Liver (tissue), 9 donors: ENCODE data around the gene SGPP2. TPM values are rescaled to one million over a fixed set of nuclear protein-coding genes. Genes with fewer than 3 reads are reported as not detected.

ENCODE experiments used
- DNase-seq: peaks from one replicate; pipeline ENCODE4 v3.0.0-alpha.2; 2017; ENCODE audit warnings: low spot score
- H3K27ac ChIP-seq, 2 donors: one replicate each; pipeline ENCODE4 v1.7.0; 2013; ENCODE audit warnings: inconsistent platforms in 2 of 2, low read length in 2 of 2, control low read depth in 1 of 2, low read depth in 1 of 2, mild to moderate bottlenecking in 1 of 2
- H3K27me3 ChIP-seq, 4 donors: one replicate each; pipeline versions ENCODE4 v1.6.1 to v1.7.0; 2013; ENCODE audit warnings: low read length in 3 of 4, inconsistent platforms in 1 of 4, mild to moderate bottlenecking in 1 of 4, moderate library complexity in 1 of 4; ENCODE audit not compliant: control insufficient read depth in 4 of 4, insufficient read depth in 4 of 4
- H3K36me3 ChIP-seq, 4 donors: one replicate each; pipeline versions ENCODE4 v1.6.1 to v1.7.0; 2013; ENCODE audit warnings: low read length in 3 of 4, mild to moderate bottlenecking in 3 of 4, low read depth in 1 of 4, moderate library complexity in 1 of 4; ENCODE audit not compliant: control insufficient read depth in 4 of 4, insufficient read depth in 3 of 4
- H3K4me1 ChIP-seq, 4 donors: one replicate each; pipeline versions ENCODE4 v1.6.1 to v1.7.0; 2013; ENCODE audit warnings: low read length in 3 of 4, mild to moderate bottlenecking in 3 of 4, moderate library complexity in 1 of 4; ENCODE audit not compliant: control insufficient read depth in 4 of 4, insufficient read depth in 4 of 4
- H3K4me3 ChIP-seq, 3 donors: one replicate each; pipeline versions ENCODE4 v1.6.1 to v1.7.0; 2013; ENCODE audit warnings: low read length in 3 of 3, control low read depth in 1 of 3, low read depth in 1 of 3, mild to moderate bottlenecking in 1 of 3
- H3K9ac ChIP-seq, 2 donors: one replicate each; pipeline ENCODE4 v1.7.0; 2013; ENCODE audit warnings: low read length in 2 of 2, mild to moderate bottlenecking in 2 of 2, moderate library complexity in 2 of 2, control low read depth in 1 of 2, low read depth in 1 of 2
- H3K9me3 ChIP-seq, 4 donors: one replicate each; pipeline versions ENCODE4 v1.6.1 to v1.7.0; 2013; ENCODE audit warnings: low read length in 3 of 4; ENCODE audit not compliant: control insufficient read depth in 4 of 4
- EGR1 ChIP-seq, 2 donors: IDR thresholded peaks; 2 replicates each; pipeline ENCODE4 v1.6.1; 2016 to 2018; ENCODE audit warnings: antibody characterized with exemption in 2 of 2, low read depth in 2 of 2
- FOXA1 ChIP-seq: IDR thresholded peaks from 2 replicates; pipeline ENCODE4 v1.6.1; 2016; ENCODE audit warnings: antibody characterized with exemption
- FOXA2 ChIP-seq: IDR thresholded peaks from 2 replicates; pipeline ENCODE4 v1.6.1; 2016; ENCODE audit warnings: antibody characterized with exemption
- GABPA ChIP-seq, 2 donors: IDR thresholded peaks in 1 of 2; conservative IDR thresholded peaks in 1 of 2; 2 replicates each; pipeline ENCODE4 v1.6.1; 2016; ENCODE audit warnings: antibody characterized with exemption in 2 of 2, mild to moderate bottlenecking in 1 of 2, moderate library complexity in 1 of 2
- HNF4A ChIP-seq, 2 donors: conservative IDR thresholded peaks; 2 replicates each; pipeline ENCODE4 v1.6.1; 2016; ENCODE audit warnings: antibody characterized with exemption in 2 of 2, mild to moderate bottlenecking in 2 of 2
- HNF4G ChIP-seq: IDR thresholded peaks from 2 replicates; pipeline ENCODE4 v1.6.1; 2016; ENCODE audit warnings: antibody characterized with exemption
- JUND ChIP-seq, 2 donors: IDR thresholded peaks; 2 replicates each; pipeline ENCODE4 v1.6.1; 2016; ENCODE audit warnings: antibody characterized with exemption in 2 of 2
- NR2F2 ChIP-seq: IDR thresholded peaks from 2 replicates; pipeline ENCODE4 v1.6.1; 2016; ENCODE audit warnings: antibody characterized with exemption
- RXRA ChIP-seq, 2 donors: IDR thresholded peaks; 2 replicates each; pipeline ENCODE4 v1.6.1; 2017 to 2018; ENCODE audit warnings: antibody characterized with exemption in 2 of 2, mild to moderate bottlenecking in 1 of 2
- SP1 ChIP-seq: IDR thresholded peaks from 2 replicates; pipeline ENCODE4 v1.6.1; 2018; ENCODE audit warnings: antibody characterized with exemption, mild to moderate bottlenecking
- TAF1 ChIP-seq: conservative IDR thresholded peaks from 2 replicates; pipeline ENCODE4 v1.6.1; 2016; ENCODE audit warnings: antibody characterized with exemption, mild to moderate bottlenecking
- YY1 ChIP-seq: IDR thresholded peaks from 2 replicates; pipeline ENCODE4 v1.6.1; 2016; ENCODE audit warnings: antibody characterized with exemption, mild to moderate bottlenecking
- WGBS: extraction: QIAGEN DNeasy Blood & Tissue Kit; methylation state at CpG from one replicate; pipeline ENCODE4 v1.1.7; 2013; 5-methylcytosine and 5-hydroxymethylcytosine counted together
- polyA plus RNA-seq, 2 donors: library from polyadenylated mRNA; stranded (reverse) in 1 of 2; unstranded in 1 of 2; fragments of 200-250 nt in 1 of 2; fragments of >200 nt in 1 of 2; fragmentation: Nextera tagmentation in 1 of 2; extraction: Ambion mirVana in 1 of 2; gene quantifications; one replicate each; pipeline versions ENCODE4 v1.2.1 to v1.2.3, GENCODE V29; 2013 to 2015
- total RNA-seq, 2 donors: library from RNA; depleted of rRNA; stranded (reverse); fragments of >200 nt; gene quantifications; one replicate each; pipeline ENCODE4 v1.2.3, GENCODE V29; 2014
- TF ChIP-seq, protein P1 (sequence below): IDR thresholded peaks from 2 replicates; pipeline ENCODE4 v1.6.1; 2016; ENCODE audit warnings: antibody characterized with exemption, mild to moderate bottlenecking
- TF ChIP-seq, protein P2 (sequence below): fragments of 150-350 bp; IDR thresholded peaks from 2 replicates; pipeline ENCODE4 v1.5.1; 2017; ENCODE audit warnings: improper control_type of control experiment, low read depth, low read length; ENCODE audit not compliant: missing input control
- TF ChIP-seq, protein P3 (sequence below): IDR thresholded peaks from 2 replicates; pipeline ENCODE4 v1.6.1; 2016; ENCODE audit warnings: antibody characterized with exemption
- TF ChIP-seq, protein P4 (sequence below): IDR thresholded peaks from 2 replicates; pipeline ENCODE4 v1.6.1; 2016; ENCODE audit warnings: antibody characterized with exemption
- donor health status: healthy.
- donor health status: healthy.
- donor health status: healthy.
- donor health status: healthy.
- donor health status: healthy.

Gene SGPP2
- total and polyA plus RNA-seq, 4 donors, result 0.16 to 0.33 (median 0.31) TPM; not detected in 1

DNA sequence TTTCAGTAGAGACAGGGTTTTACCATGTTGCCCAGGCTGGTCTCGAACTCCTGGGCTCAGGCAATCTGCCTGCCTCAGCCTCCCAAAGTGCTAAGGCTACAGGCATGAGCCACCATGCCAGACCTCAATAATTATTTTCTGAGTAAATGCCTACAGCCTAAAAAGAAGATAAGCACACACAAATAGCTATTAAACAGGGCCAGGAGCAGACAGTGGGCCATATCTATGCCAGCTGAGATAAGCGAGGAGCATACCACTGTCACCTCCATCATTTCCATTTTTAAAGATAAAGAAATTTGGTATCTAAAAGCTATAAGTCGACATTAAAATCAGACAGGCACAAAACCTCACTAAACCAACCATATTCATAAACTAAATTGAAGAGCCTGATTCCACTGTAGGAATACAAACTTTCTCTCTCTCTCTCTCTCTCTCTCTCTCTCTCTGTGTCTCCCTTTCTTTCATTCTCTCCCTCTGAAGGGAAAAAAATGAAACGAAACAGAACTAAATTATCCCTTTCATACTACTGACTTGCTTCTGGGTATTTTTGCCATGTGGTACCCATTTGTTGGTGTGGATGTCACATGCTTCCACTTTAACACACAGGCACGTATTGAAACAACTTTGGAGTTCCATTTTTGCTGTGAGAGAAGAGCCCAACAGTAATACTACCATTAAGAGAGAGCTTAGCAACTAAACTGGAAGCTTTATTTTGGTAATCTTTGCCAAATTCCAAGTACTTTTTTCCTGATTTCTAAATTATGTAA is 180.6 kb downstream of the SGPP2 start:
- 97% methylated on average over 5 of the region's 5 CpGs for WGBS
- peaks cover 0 to 5% (median 4%) of the 10 kb centered on the region in 4 donors for H3K36me3 ChIP-seq

DNA sequence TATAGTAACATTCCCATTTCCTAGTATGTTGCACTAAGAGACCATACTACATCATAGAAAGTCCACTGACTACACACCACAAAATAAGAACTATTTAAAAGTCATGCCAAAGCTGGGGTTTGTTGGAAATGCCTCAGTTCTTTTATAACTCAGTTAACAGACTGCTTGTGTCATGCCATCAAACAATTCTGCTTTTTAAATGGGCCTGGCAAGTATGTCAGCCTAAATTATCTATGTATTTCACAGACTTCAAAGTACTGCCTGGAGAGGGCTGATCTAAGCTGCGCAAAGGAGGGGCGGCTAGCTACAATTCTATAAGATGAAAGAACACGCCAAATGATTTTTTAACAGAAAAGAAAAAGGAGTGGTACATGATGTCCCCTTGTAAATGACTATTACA is 182.0 kb downstream of the SGPP2 start:
- 98% methylated on average over 3 of the region's 3 CpGs for WGBS
- Histone ChIP-seq H3K36me3 (peaks cover 0 to 8% (median 3%) of the 10 kb centered on the region in 4 donors), H3K4me3 (no peak overlapping the region), H3K9me3 (no peaks in the 10 kb centered on the region), H3K9ac (no peak overlapping the region), H3K27ac (no peak overlapping the region), H3K27me3 (no peaks in the 10 kb centered on the region), H3K4me1 (no peaks in the 10 kb centered on the region)
- DNase-seq, result no peak
- TF ChIP-seq, protein P1, sequence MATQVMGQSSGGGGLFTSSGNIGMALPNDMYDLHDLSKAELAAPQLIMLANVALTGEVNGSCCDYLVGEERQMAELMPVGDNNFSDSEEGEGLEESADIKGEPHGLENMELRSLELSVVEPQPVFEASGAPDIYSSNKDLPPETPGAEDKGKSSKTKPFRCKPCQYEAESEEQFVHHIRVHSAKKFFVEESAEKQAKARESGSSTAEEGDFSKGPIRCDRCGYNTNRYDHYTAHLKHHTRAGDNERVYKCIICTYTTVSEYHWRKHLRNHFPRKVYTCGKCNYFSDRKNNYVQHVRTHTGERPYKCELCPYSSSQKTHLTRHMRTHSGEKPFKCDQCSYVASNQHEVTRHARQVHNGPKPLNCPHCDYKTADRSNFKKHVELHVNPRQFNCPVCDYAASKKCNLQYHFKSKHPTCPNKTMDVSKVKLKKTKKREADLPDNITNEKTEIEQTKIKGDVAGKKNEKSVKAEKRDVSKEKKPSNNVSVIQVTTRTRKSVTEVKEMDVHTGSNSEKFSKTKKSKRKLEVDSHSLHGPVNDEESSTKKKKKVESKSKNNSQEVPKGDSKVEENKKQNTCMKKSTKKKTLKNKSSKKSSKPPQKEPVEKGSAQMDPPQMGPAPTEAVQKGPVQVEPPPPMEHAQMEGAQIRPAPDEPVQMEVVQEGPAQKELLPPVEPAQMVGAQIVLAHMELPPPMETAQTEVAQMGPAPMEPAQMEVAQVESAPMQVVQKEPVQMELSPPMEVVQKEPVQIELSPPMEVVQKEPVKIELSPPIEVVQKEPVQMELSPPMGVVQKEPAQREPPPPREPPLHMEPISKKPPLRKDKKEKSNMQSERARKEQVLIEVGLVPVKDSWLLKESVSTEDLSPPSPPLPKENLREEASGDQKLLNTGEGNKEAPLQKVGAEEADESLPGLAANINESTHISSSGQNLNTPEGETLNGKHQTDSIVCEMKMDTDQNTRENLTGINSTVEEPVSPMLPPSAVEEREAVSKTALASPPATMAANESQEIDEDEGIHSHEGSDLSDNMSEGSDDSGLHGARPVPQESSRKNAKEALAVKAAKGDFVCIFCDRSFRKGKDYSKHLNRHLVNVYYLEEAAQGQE, result no peak
- TF ChIP-seq HNF4G, result no peak
- no peak for TF ChIP-seq FOXA1
- no peak for TF ChIP-seq SP1
- TF ChIP-seq YY1, result no peak
- TF ChIP-seq, protein P2, sequence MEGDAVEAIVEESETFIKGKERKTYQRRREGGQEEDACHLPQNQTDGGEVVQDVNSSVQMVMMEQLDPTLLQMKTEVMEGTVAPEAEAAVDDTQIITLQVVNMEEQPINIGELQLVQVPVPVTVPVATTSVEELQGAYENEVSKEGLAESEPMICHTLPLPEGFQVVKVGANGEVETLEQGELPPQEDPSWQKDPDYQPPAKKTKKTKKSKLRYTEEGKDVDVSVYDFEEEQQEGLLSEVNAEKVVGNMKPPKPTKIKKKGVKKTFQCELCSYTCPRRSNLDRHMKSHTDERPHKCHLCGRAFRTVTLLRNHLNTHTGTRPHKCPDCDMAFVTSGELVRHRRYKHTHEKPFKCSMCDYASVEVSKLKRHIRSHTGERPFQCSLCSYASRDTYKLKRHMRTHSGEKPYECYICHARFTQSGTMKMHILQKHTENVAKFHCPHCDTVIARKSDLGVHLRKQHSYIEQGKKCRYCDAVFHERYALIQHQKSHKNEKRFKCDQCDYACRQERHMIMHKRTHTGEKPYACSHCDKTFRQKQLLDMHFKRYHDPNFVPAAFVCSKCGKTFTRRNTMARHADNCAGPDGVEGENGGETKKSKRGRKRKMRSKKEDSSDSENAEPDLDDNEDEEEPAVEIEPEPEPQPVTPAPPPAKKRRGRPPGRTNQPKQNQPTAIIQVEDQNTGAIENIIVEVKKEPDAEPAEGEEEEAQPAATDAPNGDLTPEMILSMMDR, result no peak
- no peak for TF ChIP-seq GABPA (IDR thresholded peaks at IDR 0.05 in 1 of 2, conservative IDR thresholded peaks at IDR 0.05 in 1 of 2)
- TF ChIP-seq EGR1 (IDR thresholded peaks at IDR 0.05; ENCODE audit: low read depth in 2 of 2), result no peak
- TF ChIP-seq, protein P3, sequence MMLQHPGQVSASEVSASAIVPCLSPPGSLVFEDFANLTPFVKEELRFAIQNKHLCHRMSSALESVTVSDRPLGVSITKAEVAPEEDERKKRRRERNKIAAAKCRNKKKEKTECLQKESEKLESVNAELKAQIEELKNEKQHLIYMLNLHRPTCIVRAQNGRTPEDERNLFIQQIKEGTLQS, result no peak
- no peak for TF ChIP-seq RXRA (IDR thresholded peaks at IDR 0.05)
- TF ChIP-seq NR2F2, result no peak
- no peak for TF ChIP-seq HNF4A (conservative IDR thresholded peaks at IDR 0.05)
- TF ChIP-seq TAF1, result no peak

More for the DNA sequence above, 180.6 kb downstream of the SGPP2 start:
- H3K4me3 ChIP-seq, result no peak overlapping the region
- TF ChIP-seq, protein P4, sequence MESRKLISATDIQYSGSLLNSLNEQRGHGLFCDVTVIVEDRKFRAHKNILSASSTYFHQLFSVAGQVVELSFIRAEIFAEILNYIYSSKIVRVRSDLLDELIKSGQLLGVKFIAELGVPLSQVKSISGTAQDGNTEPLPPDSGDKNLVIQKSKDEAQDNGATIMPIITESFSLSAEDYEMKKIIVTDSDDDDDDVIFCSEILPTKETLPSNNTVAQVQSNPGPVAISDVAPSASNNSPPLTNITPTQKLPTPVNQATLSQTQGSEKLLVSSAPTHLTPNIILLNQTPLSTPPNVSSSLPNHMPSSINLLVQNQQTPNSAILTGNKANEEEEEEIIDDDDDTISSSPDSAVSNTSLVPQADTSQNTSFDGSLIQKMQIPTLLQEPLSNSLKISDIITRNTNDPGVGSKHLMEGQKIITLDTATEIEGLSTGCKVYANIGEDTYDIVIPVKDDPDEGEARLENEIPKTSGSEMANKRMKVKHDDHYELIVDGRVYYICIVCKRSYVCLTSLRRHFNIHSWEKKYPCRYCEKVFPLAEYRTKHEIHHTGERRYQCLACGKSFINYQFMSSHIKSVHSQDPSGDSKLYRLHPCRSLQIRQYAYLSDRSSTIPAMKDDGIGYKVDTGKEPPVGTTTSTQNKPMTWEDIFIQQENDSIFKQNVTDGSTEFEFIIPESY, result no peak
- no peak for TF ChIP-seq TAF1
- TF ChIP-seq, protein P3, result no peak
- TF ChIP-seq SP1, result no peak
- no peak for TF ChIP-seq HNF4G
- TF ChIP-seq FOXA2, result no peak
- TF ChIP-seq, protein P1, result no peak
- TF ChIP-seq RXRA (IDR thresholded peaks at IDR 0.05), result no peak
- no peak for TF ChIP-seq JUND (IDR thresholded peaks at IDR 0.05)
- TF ChIP-seq EGR1 (IDR thresholded peaks at IDR 0.05; ENCODE audit: low read depth in 2 of 2), result no peak
- H3K9me3 ChIP-seq, result no peaks in the 10 kb centered on the region
- H3K27me3 ChIP-seq, result no peaks in the 10 kb centered on the region
- DNase-seq, result no peak
- no peak overlapping the region for H3K9ac ChIP-seq
- no peaks in the 10 kb centered on the region for H3K4me1 ChIP-seq
- H3K27ac ChIP-seq, result no peak overlapping the region
